H1 (cell line): ENCODE measurements around the gene WBP1. TPM values are rescaled to one million over a fixed set of nuclear protein-coding genes. Genes with fewer than 3 reads are reported as not detected.

ENCODE experiments used
- CHD1 ChIP-seq: IDR thresholded peaks from 2 replicates; pipeline ENCODE4 v1.6.1; 2012; ENCODE audit warnings: low read depth, low read length, improper control_type of control experiment
- CREB1 ChIP-seq: IDR thresholded peaks from 2 replicates; pipeline ENCODE4 v1.6.1; 2012; ENCODE audit warnings: inconsistent platforms
- EP300 ChIP-seq, 2 experiments: IDR thresholded peaks; 1 replicate in 1 of 2; 2 replicates in 1 of 2; pipeline ENCODE4 v1.6.1; 2011 to 2012; ENCODE audit warnings: low read depth in 2 of 2, low read length in 2 of 2, mild to moderate bottlenecking in 2 of 2, borderline replicate concordance in 1 of 2, inconsistent platforms in 1 of 2, moderate library complexity in 1 of 2
- HDAC6 ChIP-seq: IDR thresholded peaks from one replicate; pipeline ENCODE4 v1.7.1; 2012; ENCODE audit warnings: low read depth, mild to moderate bottlenecking, inconsistent platforms, low read length, moderate library complexity
- JUND ChIP-seq: IDR thresholded peaks from 2 replicates; pipeline ENCODE4 v1.6.1; 2011; ENCODE audit warnings: mild to moderate bottlenecking, improper control_type of control experiment, low read length
- TAF1 ChIP-seq: IDR thresholded peaks from 2 replicates; pipeline ENCODE4 v1.6.1; 2011; ENCODE audit warnings: mild to moderate bottlenecking, low read depth, low read length
- TEAD4 ChIP-seq: IDR thresholded peaks from 2 replicates; pipeline ENCODE4 v1.6.1; 2012; ENCODE audit warnings: low read depth, low read length, inconsistent platforms, mixed read lengths
- polyA plus RNA-seq, 7 experiments: library from polyadenylated mRNA; depleted of rRNA in 3 of 7; stranded (reverse) in 5 of 7; unstranded in 2 of 7; fragments of >200 nt in 5 of 7; fragments of 200-250 nt in 2 of 7; gene quantifications; 1 replicate in 5 of 7; 2 replicates in 1 of 7; 4 replicates in 1 of 7; pipeline versions ENCODE4 v1.2.1 to v1.2.3, GENCODE V29; 2011 to 2013; ENCODE audit warnings: missing spikeins in 2 of 7, mixed read lengths in 2 of 7
- total RNA-seq: library from RNA; stranded (reverse); fragmentation: NEBNext Ultra II Directional; extraction: Animal tissue kit (Norgen Biotek cat#: 25700); gene quantifications from 2 replicates; pipeline ENCODE4 v1.2.1, GENCODE V29; 2021
- TF ChIP-seq, protein P1 (sequence below): fragments of 300-600 bp; sonication (generic); IDR thresholded peaks from 2 replicates; pipeline ENCODE4 v1.7.1; 2012; ENCODE audit warnings: low read length, moderate library complexity, mild to moderate bottlenecking, inconsistent platforms; ENCODE audit not compliant: insufficient replicate concordance
- TF ChIP-seq, protein P2 (sequence below): IDR thresholded peaks from 2 replicates; pipeline ENCODE4 v1.6.1; 2012; ENCODE audit warnings: inconsistent platforms
- TF ChIP-seq, protein P3 (sequence below): IDR thresholded peaks from 2 replicates; pipeline ENCODE4 v1.6.1; 2011; ENCODE audit warnings: low read depth, mild to moderate bottlenecking, low read length; ENCODE audit not compliant: insufficient read depth

The WBP1 gene
- total and polyA plus RNA-seq, 2 of the 8 experiments (the other 6 are each of a cell fraction or from before 2014, with no cell fraction given): 57.2 to 190 TPM

DNA sequence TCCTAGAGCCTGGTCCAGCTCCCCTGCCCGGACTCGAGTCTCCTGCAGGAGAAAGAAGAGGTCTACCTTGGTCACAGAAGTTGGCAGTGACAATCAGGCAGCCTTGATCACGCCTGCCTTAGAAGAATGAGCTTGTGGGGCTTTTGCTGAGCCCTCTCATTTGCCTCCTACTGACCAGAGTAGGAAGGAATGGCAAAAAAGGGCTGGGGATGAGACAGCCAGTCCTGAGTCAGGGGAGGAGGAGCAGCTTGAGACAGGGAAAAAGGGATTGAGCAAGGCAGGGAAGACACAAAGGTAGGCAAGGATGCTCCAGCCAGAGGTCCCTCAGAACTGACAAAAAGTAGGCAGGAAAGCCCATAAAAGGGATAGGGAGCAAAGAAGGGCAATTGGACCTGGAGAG lies 30.7 kb upstream of the WBP1 start (continued):
- TF ChIP-seq, protein P1, sequence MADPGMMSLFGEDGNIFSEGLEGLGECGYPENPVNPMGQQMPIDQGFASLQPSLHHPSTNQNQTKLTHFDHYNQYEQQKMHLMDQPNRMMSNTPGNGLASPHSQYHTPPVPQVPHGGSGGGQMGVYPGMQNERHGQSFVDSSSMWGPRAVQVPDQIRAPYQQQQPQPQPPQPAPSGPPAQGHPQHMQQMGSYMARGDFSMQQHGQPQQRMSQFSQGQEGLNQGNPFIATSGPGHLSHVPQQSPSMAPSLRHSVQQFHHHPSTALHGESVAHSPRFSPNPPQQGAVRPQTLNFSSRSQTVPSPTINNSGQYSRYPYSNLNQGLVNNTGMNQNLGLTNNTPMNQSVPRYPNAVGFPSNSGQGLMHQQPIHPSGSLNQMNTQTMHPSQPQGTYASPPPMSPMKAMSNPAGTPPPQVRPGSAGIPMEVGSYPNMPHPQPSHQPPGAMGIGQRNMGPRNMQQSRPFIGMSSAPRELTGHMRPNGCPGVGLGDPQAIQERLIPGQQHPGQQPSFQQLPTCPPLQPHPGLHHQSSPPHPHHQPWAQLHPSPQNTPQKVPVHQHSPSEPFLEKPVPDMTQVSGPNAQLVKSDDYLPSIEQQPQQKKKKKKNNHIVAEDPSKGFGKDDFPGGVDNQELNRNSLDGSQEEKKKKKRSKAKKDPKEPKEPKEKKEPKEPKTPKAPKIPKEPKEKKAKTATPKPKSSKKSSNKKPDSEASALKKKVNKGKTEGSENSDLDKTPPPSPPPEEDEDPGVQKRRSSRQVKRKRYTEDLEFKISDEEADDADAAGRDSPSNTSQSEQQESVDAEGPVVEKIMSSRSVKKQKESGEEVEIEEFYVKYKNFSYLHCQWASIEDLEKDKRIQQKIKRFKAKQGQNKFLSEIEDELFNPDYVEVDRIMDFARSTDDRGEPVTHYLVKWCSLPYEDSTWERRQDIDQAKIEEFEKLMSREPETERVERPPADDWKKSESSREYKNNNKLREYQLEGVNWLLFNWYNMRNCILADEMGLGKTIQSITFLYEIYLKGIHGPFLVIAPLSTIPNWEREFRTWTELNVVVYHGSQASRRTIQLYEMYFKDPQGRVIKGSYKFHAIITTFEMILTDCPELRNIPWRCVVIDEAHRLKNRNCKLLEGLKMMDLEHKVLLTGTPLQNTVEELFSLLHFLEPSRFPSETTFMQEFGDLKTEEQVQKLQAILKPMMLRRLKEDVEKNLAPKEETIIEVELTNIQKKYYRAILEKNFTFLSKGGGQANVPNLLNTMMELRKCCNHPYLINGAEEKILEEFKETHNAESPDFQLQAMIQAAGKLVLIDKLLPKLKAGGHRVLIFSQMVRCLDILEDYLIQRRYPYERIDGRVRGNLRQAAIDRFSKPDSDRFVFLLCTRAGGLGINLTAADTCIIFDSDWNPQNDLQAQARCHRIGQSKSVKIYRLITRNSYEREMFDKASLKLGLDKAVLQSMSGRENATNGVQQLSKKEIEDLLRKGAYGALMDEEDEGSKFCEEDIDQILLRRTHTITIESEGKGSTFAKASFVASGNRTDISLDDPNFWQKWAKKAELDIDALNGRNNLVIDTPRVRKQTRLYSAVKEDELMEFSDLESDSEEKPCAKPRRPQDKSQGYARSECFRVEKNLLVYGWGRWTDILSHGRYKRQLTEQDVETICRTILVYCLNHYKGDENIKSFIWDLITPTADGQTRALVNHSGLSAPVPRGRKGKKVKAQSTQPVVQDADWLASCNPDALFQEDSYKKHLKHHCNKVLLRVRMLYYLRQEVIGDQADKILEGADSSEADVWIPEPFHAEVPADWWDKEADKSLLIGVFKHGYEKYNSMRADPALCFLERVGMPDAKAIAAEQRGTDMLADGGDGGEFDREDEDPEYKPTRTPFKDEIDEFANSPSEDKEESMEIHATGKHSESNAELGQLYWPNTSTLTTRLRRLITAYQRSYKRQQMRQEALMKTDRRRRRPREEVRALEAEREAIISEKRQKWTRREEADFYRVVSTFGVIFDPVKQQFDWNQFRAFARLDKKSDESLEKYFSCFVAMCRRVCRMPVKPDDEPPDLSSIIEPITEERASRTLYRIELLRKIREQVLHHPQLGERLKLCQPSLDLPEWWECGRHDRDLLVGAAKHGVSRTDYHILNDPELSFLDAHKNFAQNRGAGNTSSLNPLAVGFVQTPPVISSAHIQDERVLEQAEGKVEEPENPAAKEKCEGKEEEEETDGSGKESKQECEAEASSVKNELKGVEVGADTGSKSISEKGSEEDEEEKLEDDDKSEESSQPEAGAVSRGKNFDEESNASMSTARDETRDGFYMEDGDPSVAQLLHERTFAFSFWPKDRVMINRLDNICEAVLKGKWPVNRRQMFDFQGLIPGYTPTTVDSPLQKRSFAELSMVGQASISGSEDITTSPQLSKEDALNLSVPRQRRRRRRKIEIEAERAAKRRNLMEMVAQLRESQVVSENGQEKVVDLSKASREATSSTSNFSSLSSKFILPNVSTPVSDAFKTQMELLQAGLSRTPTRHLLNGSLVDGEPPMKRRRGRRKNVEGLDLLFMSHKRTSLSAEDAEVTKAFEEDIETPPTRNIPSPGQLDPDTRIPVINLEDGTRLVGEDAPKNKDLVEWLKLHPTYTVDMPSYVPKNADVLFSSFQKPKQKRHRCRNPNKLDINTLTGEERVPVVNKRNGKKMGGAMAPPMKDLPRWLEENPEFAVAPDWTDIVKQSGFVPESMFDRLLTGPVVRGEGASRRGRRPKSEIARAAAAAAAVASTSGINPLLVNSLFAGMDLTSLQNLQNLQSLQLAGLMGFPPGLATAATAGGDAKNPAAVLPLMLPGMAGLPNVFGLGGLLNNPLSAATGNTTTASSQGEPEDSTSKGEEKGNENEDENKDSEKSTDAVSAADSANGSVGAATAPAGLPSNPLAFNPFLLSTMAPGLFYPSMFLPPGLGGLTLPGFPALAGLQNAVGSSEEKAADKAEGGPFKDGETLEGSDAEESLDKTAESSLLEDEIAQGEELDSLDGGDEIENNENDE: no peak
- TF ChIP-seq TEAD4 (no peak), TAF1 (no peak), CREB1 (no peak), HDAC6 (no peak), JUND (no peak), EP300 (IDR thresholded peaks at IDR 0.05; ENCODE audit: borderline replicate concordance in 1 of 2, low read depth in 2 of 2, low read length in 2 of 2) (no peak), CHD1 (no peak)
- TF ChIP-seq, protein P2, sequence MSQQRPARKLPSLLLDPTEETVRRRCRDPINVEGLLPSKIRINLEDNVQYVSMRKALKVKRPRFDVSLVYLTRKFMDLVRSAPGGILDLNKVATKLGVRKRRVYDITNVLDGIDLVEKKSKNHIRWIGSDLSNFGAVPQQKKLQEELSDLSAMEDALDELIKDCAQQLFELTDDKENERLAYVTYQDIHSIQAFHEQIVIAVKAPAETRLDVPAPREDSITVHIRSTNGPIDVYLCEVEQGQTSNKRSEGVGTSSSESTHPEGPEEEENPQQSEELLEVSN: no peak
- TF ChIP-seq, protein P3, sequence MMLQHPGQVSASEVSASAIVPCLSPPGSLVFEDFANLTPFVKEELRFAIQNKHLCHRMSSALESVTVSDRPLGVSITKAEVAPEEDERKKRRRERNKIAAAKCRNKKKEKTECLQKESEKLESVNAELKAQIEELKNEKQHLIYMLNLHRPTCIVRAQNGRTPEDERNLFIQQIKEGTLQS: no peak
- TF ChIP-seq, all 59 proteins: peak for 0
